Stimulated activated effector memory CD8-positive, alpha-beta T cell treated with anti-CD3 and anti-CD28 coated beads, Interleukin-12 subunit alpha, Interleukin-12 subunit beta, amount 100 ng/mL, for 72 hours (primary cell): ENCODE measurements around the gene UFD1.
A peak's percentile ranks its signal among the peaks of the same experiment; 100 is the strongest.

Experiments used
- ATAC-seq: fragments of 150-1000 bp; cut with Tn5 transposase; 2 replicates; pipeline ENCODE4 v1.10.0; 2021
- DNase-seq, 2 donors: peaks; one replicate each; pipeline ENCODE4 v3.0.0; 2021 to 2022; ENCODE audit warnings: low spot score in 2 of 2
- H3K27ac Mint-ChIP-seq: one replicate; pipeline ENCODE4 v1.8.0; 2022; ENCODE audit warnings: mild to moderate bottlenecking, mixed read lengths
- H3K36me3 Mint-ChIP-seq: one replicate; pipeline ENCODE4 v1.8.0; 2022; ENCODE audit warnings: mild to moderate bottlenecking, mixed read lengths
- H3K4me1 Mint-ChIP-seq: one replicate; pipeline ENCODE4 v1.8.0; 2022; ENCODE audit warnings: mixed read lengths
- H3K4me3 Mint-ChIP-seq: one replicate; pipeline ENCODE4 v1.8.0; 2022; ENCODE audit warnings: mild to moderate bottlenecking, mixed read lengths
- H3K9me3 Mint-ChIP-seq: one replicate; pipeline ENCODE4 v1.8.0; 2022; ENCODE audit warnings: mixed read lengths

Gene UFD1

DNA sequence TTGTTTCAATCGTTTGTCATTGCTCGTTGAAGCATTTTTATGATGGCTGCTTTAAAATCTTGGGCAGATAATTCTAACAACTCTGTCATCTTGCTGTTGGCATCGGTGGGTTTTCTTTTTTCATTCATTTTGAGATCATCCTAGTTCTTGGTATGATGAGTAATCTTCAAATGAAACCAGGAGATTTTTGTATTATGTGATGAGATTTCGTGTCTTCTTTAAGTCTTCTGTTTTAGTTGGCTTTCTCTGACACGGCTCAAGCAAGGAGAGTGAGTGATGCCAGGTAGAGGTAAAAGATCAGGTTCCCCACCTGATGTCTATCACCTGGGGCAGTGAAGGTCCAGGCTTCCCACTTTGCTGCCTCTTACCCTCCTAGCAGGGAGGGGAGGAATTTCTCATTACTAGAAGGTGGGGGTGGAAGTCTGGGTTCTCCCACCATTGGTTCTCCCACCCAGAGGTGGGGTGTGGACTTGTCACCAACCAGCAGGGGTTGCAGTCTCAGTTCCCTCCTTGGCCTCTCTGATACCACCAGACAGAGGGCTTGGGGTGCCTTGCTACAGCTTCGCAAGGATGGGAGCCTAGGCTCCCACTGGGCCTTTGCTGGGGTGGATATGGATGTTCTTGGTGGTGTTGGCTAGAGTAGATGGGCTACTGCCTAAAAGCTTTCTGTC lies 13.6 kb upstream of the UFD1 start:
- ATAC-seq (peak; percentile 79), DNase-seq (no peak)
- Mint-ChIP-seq H3K9me3 (no peaks in the 10 kb centered on the region), H3K36me3 (peaks cover 97% of the 10 kb centered on the region), H3K27ac (peak overlapping the region; percentile 51), H3K4me1 (peaks cover 20% of the 10 kb centered on the region), H3K4me3 (peak overlapping the region; percentile 11)

- Mint-ChIP-seq H3K36me3 (peaks cover 98% of the 10 kb centered on the region), H3K4me3 (no peak overlapping the region), H3K9me3 (no peaks in the 10 kb centered on the region), H3K4me1 (peaks cover 20% of the 10 kb centered on the region), H3K27ac (no peak overlapping the region)
- ATAC-seq (peak; percentile 45), DNase-seq (no peak)
These were observed 11.7 kb upstream of the UFD1 start for GRCh38 chr22:19490628-19491230.

DNA sequence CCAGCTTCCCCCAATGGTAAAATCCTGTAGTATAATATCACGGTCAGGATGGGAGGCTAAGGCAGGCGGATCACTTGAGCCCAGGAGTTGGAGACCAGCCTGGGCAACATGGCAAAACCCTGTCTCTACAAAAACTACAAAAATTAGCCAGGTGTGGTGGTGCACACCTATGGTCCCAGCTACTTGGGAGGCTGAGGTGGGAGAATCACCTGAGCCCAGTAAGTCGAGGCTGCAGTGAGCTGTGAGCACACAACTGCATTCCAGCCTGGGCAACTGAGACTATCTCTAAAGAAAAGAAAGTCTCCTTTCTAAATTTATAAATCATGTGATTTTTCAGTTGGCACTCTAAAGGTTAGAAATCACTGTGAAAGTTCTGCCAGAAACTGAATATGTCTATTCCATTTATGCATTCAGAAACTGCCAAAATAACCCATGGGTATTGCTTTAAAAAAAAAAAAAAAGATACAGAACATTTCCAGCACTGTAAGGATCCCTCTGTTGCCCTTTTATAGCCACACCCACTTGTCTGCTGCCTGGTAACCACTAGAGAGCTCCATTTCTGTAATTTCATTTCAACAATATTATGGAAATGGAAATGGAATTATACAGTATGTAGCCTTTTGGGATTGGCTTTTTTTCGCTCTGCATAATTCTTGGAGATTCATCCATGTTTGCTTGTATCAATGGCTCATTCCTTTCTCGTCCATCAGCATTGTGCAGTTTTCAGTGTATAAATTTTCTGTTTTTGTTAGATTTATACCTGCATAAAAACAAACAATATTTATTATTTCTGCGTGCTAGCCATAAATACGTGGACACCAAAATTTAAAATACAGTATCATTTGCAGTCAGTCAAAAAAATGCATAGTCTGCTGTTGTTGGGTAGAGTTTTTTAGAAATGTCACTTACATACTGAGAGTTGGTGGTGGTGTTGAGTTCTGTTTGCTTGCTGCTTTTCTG lies 10.2 kb upstream of the UFD1 start:
- Mint-ChIP-seq H3K4me1 (peaks cover 20% of the 10 kb centered on the region), H3K9me3 (no peaks in the 10 kb centered on the region), H3K27ac (no peak overlapping the region), H3K36me3 (peaks cover 98% of the 10 kb centered on the region), H3K4me3 (no peak overlapping the region)
- no peak for ATAC-seq
- no peak for DNase-seq

DNA sequence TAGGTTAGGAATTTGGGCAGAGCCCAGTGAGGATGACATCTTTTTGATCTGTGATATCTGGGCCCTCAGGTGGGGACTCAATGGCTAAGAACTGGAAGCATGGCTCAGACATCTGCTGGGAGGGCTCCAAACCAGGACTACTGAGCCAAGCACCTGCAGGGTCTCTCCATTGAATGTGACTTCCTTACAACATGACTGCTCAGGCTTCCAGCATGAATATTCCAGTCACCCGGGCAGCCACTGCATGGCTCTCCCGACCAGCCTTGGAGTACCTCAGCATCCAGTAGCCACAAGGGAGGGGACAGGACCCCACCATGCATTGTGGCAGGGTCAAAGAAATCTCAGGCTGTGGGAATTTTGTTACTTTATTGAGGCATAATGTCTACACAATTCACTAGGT lies 9.3 kb upstream of the UFD1 start:
- H3K36me3 Mint-ChIP-seq, result peaks cover 98% of the 10 kb centered on the region
- no peak overlapping the region for H3K4me3 Mint-ChIP-seq
- no peaks in the 10 kb centered on the region for H3K9me3 Mint-ChIP-seq
- H3K4me1 Mint-ChIP-seq, result peaks cover 20% of the 10 kb centered on the region
- ATAC-seq (no peak), DNase-seq (no peak)
- H3K27ac Mint-ChIP-seq, result no peak overlapping the region

GRCh38 chr22:19483481-19484244 lies 4.7 kb upstream of the UFD1 start:
- Mint-ChIP-seq H3K4me1 (peaks cover 15% of the 10 kb centered on the region), H3K27ac (no peak overlapping the region), H3K4me3 (no peak overlapping the region), H3K36me3 (peaks cover 95% of the 10 kb centered on the region), H3K9me3 (no peaks in the 10 kb centered on the region)
- no peak for ATAC-seq
- no peak for DNase-seq

- Mint-ChIP-seq H3K4me3 (no peak overlapping the region), H3K4me1 (peaks cover 26% of the 10 kb centered on the region), H3K27ac (no peak overlapping the region), H3K9me3 (no peaks in the 10 kb centered on the region), H3K36me3 (peaks cover 81% of the 10 kb centered on the region)
- DNase-seq, result no peak
- no peak for ATAC-seq
These were observed 3.3 kb upstream of the UFD1 start for GRCh38 chr22:19482297-19482696.

GRCh38 chr22:19480789-19481188 lies 1.8 kb upstream of the UFD1 start:
- Mint-ChIP-seq H3K4me3 (peak overlapping the region; percentile 98), H3K9me3 (no peaks in the 10 kb centered on the region), H3K36me3 (peaks cover 68% of the 10 kb centered on the region), H3K4me1 (peaks cover 34% of the 10 kb centered on the region), H3K27ac (peak overlapping the region; percentile 100)
- no peak for ATAC-seq
- DNase-seq, result no peak

- H3K9me3 Mint-ChIP-seq, result no peaks in the 10 kb centered on the region
- no peak for DNase-seq
- peaks cover 68% of the 10 kb centered on the region for H3K36me3 Mint-ChIP-seq
- H3K4me1 Mint-ChIP-seq, result peaks cover 35% of the 10 kb centered on the region
- peak overlapping the region; percentile 100 for H3K27ac Mint-ChIP-seq
- peak; percentile 2 for ATAC-seq
- peak overlapping the region; percentile 98 for H3K4me3 Mint-ChIP-seq
These were observed 1.2 kb upstream of the UFD1 start for GRCh38 chr22:19480173-19480568.

DNA sequence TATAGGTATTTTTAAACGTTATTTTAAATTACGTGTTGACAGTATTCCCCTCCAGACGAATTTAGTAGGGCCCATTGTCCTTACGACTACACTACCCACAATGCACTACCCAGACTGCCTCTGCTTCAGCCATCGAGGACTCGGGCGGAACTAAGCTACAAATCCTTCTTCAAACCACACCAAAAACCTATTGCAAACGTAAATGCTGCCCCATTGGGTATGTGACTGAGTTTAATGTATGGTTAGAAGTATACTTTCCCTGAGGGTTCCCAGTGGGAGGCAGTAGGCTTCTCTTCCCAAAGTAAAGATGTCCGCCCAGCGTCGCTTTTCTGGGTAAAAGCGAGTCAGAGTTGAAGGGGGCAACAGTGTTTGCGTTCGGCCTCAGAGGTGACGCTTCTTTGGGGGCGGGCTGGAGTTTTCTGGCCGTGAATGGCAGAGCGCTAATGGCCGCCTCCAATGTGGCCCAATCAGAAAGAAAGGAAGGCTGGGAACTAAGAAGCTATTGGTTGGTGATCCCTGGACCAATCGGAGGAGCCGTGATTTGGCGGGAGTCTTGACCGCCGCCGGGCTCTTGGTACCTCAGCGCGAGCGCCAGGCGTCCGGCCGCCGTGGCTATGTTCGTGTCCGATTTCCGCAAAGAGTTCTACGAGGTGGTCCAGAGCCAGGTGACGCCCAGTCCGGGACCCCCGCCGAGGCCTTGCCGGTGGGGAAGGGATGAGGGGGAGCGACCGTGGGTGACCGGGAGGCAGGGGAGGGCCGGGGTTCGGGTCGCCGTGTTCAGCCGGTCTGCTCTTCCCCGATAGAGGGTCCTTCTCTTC lies 571 bp upstream of the UFD1 start, which contains the start of gene CDC45:
Gene CDC45, plus strand, starts transcription at position 566 of the 818 bp plus-strand sequence. Its CDS starts 49 bp downstream, at position 615.
- H3K9me3 Mint-ChIP-seq, result no peaks in the 10 kb centered on the region
- ATAC-seq, result peak; percentile 94
- H3K4me1 Mint-ChIP-seq, result peaks cover 35% of the 10 kb centered on the region
- peak; percentile 76 to 93 for DNase-seq
- H3K4me3 Mint-ChIP-seq, result peak within 1 kb of the TSS; percentile 98
- peaks cover 68% of the 10 kb centered on the region for H3K36me3 Mint-ChIP-seq
- H3K27ac Mint-ChIP-seq, result peak within 1 kb of the TSS; percentile 100

- no peak for DNase-seq
- Mint-ChIP-seq H3K4me1 (peaks cover 44% of the 10 kb centered on the region), H3K9me3 (no peaks in the 10 kb centered on the region), H3K4me3 (peak overlapping the region; percentile 98), H3K36me3 (peaks cover 68% of the 10 kb centered on the region), H3K27ac (peak overlapping the region; percentile 100)
- no peak for ATAC-seq
These were observed 720 bp downstream of the UFD1 start for GRCh38 chr22:19478045-19478900.

DNA sequence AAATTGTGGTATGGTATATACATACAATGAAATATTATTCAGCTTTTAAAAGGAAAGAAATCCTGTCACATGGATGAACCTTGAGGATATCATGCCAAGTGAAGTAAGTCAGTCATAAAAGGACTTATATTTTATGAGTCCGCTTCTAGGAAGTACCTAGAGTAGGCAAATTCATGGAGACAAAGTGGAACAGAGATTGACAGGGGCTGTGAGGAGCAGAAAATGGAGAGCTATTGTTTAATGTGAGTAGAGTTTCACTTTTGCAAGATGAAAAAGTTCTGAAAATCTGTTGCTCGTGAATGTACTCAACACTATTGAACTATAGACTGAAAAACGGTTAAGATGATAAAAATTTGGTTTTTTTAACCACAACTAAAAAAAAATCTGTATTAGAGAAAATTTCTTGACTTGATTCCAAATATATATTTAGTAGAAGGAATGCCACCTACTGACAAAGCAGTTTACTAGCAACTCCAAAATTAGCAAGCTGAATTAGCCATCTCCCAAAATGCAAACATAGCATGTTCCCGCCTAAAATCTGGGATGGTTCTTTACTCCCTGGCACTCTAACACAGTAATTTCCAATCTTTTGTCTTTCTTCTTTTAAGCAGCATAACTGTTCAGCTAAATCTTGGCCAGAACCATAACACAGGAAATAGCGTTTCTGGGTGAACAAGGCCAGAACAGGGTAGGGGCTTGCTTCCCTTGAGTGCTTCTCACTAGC lies 1.5 kb downstream of the UFD1 start:
- DNase-seq (no peak), ATAC-seq (no peak)
- peak overlapping the region; percentile 100 for H3K27ac Mint-ChIP-seq
- peaks cover 45% of the 10 kb centered on the region for H3K4me1 Mint-ChIP-seq
- H3K4me3 Mint-ChIP-seq, result peak overlapping the region; percentile 98
- no peaks in the 10 kb centered on the region for H3K9me3 Mint-ChIP-seq
- H3K36me3 Mint-ChIP-seq, result peaks cover 64% of the 10 kb centered on the region

- DNase-seq, result no peak
- peaks cover 45% of the 10 kb centered on the region for H3K4me1 Mint-ChIP-seq
- H3K36me3 Mint-ChIP-seq, result peaks cover 66% of the 10 kb centered on the region
- no peaks in the 10 kb centered on the region for H3K9me3 Mint-ChIP-seq
- no peak overlapping the region for H3K4me3 Mint-ChIP-seq
- no peak for ATAC-seq
- peak overlapping the region; percentile 77 for H3K27ac Mint-ChIP-seq
These were observed 3.0 kb downstream of the UFD1 start for GRCh38 chr22:19476023-19476422.

GRCh38 chr22:19473578-19473977 lies 5.4 kb downstream of the UFD1 start:
- peaks cover 69% of the 10 kb centered on the region for H3K36me3 Mint-ChIP-seq
- ATAC-seq (no peak), DNase-seq (no peak)
- no peaks in the 10 kb centered on the region for H3K9me3 Mint-ChIP-seq
- peak overlapping the region; percentile 23 for H3K27ac Mint-ChIP-seq
- H3K4me1 Mint-ChIP-seq, result peaks cover 36% of the 10 kb centered on the region
- H3K4me3 Mint-ChIP-seq, result no peak overlapping the region
